Hepatocyte (in vitro differentiated cells): ENCODE measurements around the gene FER1L5. TPM values are rescaled to one million over a fixed set of nuclear protein-coding genes. Genes with fewer than 3 reads are reported as not detected.
A peak's percentile ranks its signal among the peaks of the same experiment; 100 is the strongest.

ENCODE experiments used
- DNase-seq: peaks from one replicate; pipeline ENCODE4 v3.0.0-alpha.2; 2016; ENCODE audit warnings: low spot score
- H2AFZ ChIP-seq: fragments of 200-600 bp; sonication (generic); 2 replicates; pipeline ENCODE4 v1.6.0; 2016; ENCODE audit warnings: antibody characterized with exemption, mild to moderate bottlenecking
- H3K27ac ChIP-seq: fragments of 200-600 bp; sonication (generic); 2 replicates; pipeline ENCODE4 v1.5.1; 2016; ENCODE audit warnings: mild to moderate bottlenecking
- H3K27me3 ChIP-seq: fragments of 200-600 bp; sonication (generic); 2 replicates; pipeline ENCODE4 v1.6.1; 2016
- H3K36me3 ChIP-seq: fragments of 200-600 bp; sonication (generic); replicated peaks from 2 replicates; pipeline ENCODE4 v1.5.1; 2016; ENCODE audit warnings: low read depth; ENCODE audit not compliant: insufficient read depth
- H3K4me1 ChIP-seq: fragments of 200-600 bp; sonication (generic); 2 replicates; pipeline ENCODE4 v1.5.1; 2016; ENCODE audit warnings: mild to moderate bottlenecking, moderate library complexity; ENCODE audit not compliant: insufficient read depth
- H3K4me2 ChIP-seq: fragments of 200-600 bp; sonication (generic); 2 replicates; pipeline ENCODE4 v1.6.0; 2016
- H3K4me3 ChIP-seq: fragments of 200-600 bp; sonication (generic); 2 replicates; pipeline ENCODE4 v1.5.1; 2016; ENCODE audit warnings: mild to moderate bottlenecking
- H3K79me2 ChIP-seq: fragments of 200-600 bp; sonication (generic); 2 replicates; pipeline ENCODE4 v1.6.0; 2017; ENCODE audit warnings: mild to moderate bottlenecking
- H3K9me2 ChIP-seq: fragments of 200-600 bp; sonication (generic); replicated peaks from 2 replicates; pipeline ENCODE4 v1.6.0; 2017; ENCODE audit warnings: mild to moderate bottlenecking; ENCODE audit not compliant: insufficient read depth
- H3K9me3 ChIP-seq: fragments of 200-600 bp; sonication (generic); 2 replicates; pipeline ENCODE4 v1.5.1; 2016; ENCODE audit warnings: low read depth, mild to moderate bottlenecking
- H4K20me1 ChIP-seq: fragments of 200-600 bp; sonication (generic); 2 replicates; pipeline ENCODE4 v1.6.0; 2016; ENCODE audit warnings: mild to moderate bottlenecking; ENCODE audit not compliant: insufficient read depth, poor library complexity, severe bottlenecking
- EZH2 ChIP-seq: fragments of 200-600 bp; sonication (generic); IDR thresholded peaks from 2 replicates; pipeline ENCODE4 v1.6.1; 2016; ENCODE audit warnings: antibody characterized with exemption, mild to moderate bottlenecking, borderline replicate concordance
- EZH2phosphoT487 ChIP-seq: fragments of 200-600 bp; sonication (generic); IDR thresholded peaks from one replicate; pipeline ENCODE4 v1.6.1; 2018; ENCODE audit warnings: antibody characterized with exemption, mild to moderate bottlenecking, low read depth, moderate library complexity; ENCODE audit not compliant: unreplicated experiment, severe bottlenecking
- WGBS: methylation state at CpG from one replicate; pipeline ENCODE4 v1.1.6; 2016; ENCODE audit warnings: low lambda C conversion rate; ENCODE audit errors: missing lambda C conversion rate; 5-methylcytosine and 5-hydroxymethylcytosine counted together
- polyA plus RNA-seq: library from polyadenylated mRNA; unstranded; fragments of >200 nt; fragmentation: Nextera tagmentation; extraction: Ambion mirVana; gene quantifications from 2 replicates; pipeline ENCODE4 v1.2.1, GENCODE V29; 2016
- total RNA-seq: library from RNA; depleted of rRNA; stranded (reverse); fragments of >200 nt; gene quantifications from 2 replicates; pipeline ENCODE4 v1.2.3, GENCODE V29; 2014
- TF ChIP-seq, protein P1 (sequence below): fragments of 200-600 bp; sonication (generic); IDR thresholded peaks from 2 replicates; pipeline ENCODE4 v1.5.1; 2016; ENCODE audit warnings: antibody characterized with exemption, mild to moderate bottlenecking; ENCODE audit not compliant: poor library complexity

FER1L5 gene
- total and polyA plus RNA-seq, 2 experiments from 2014 or later = 0.10 to 0.33 TPM

DNA sequence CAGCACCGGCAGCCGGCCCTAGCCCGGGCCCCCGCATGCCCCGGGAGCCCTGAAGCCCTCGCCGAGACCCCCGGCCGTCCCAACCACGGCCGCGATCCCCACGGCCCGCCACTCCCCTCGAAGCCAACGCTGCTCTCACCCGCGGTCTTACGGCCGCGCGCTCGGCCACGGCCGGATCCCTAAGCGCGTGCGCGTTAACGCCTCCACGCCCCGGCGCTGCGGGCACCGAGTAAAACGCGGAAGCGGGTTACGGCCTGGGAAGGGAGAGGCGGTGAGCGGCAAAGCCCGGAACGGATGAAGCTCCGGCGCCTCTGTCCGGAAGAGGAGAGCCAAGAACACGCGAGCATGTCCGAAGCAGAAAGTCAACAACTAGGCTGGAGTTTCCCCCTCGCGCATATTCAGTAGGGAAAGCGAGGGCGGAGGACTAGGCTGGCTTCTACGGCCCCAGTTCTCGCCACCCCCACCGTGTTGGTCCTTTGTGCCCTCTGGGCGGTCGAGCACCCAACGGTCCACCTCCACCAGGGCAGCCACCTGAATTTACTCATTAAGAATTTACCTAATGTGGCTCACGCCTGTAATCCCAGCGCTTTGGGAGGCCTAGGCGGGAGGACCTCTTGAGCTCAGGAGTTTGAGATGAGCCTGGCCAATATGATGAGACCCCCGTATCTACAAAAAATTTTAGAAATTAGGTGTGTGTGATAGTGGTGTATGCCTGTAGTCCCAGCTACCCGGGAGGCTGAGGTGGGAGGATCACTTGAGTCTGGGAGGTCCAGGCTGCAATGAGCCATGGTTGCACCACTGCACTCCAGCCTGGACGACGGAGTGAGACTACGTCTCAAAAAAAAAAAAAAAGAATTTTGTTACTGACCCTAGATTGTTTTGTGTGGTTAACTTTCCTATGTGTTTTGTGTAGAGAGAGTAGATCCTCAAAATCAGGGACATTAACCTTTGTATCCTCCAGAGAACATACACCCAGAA is 4.1 kb upstream of the FER1L5 start, which contains the start of gene KANSL3:
Gene KANSL3 (minus strand): TSS at position 169 of the 978 bp plus-strand sequence. CDS start 1,177 bp downstream, outside the sequence.
- no peaks in the 10 kb centered on the region for H3K36me3 ChIP-seq
- H2AFZ ChIP-seq = peak within 1 kb of the TSS; percentile 98
- peaks cover 13% of the 10 kb centered on the region for H3K4me1 ChIP-seq
- H3K4me2 ChIP-seq = peak within 1 kb of the TSS; percentile 87
- peak; percentile 97 for DNase-seq
- TF ChIP-seq EZH2phosphoT487 (no peak), EZH2 (no peak)
- H3K27me3 ChIP-seq = no peaks in the 10 kb centered on the region
- H3K79me2 ChIP-seq = peaks cover 44% of the 10 kb centered on the region
- no peaks in the 10 kb centered on the region for H3K9me3 ChIP-seq
- no peaks in the 10 kb centered on the region for H3K9me2 ChIP-seq
- H4K20me1 ChIP-seq = peaks cover 13% of the 10 kb centered on the region
- H3K27ac ChIP-seq = peak within 1 kb of the TSS; percentile 98
- peak within 1 kb of the TSS; percentile 92 for H3K4me3 ChIP-seq
- 11% methylated on average over 53 of the region's 67 CpGs for WGBS

DNA sequence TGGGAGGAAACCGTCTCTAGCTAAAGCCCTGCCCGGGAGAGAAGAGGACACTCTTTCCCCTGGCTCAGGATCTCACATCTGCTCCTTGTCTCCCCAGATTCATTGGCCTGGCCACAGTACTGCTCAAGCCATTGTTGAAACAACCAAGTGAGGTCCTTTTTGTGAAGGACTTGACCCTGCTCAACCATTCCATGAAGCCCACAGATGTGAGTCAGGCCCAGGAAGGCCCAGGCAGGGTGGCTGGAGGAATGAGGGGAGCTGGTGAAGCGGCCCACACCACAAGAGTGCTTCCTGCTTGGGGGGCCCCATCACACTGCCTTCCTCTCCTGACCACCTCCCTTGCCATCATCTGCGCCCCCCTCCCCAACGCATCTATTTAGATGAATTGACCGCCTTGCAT is 5.1 kb downstream of the FER1L5 start:
- H3K36me3 ChIP-seq = no peaks in the 10 kb centered on the region
- no peak overlapping the region for H3K27ac ChIP-seq
- no peaks in the 10 kb centered on the region for H3K79me2 ChIP-seq
- H3K4me1 ChIP-seq = no peaks in the 10 kb centered on the region
- H2AFZ ChIP-seq = no peak overlapping the region
- H3K4me3 ChIP-seq = no peak overlapping the region
- H3K9me3 ChIP-seq = no peaks in the 10 kb centered on the region
- WGBS = 94% methylated on average over 6 of the region's 6 CpGs
- no peaks in the 10 kb centered on the region for H3K9me2 ChIP-seq
- no peak overlapping the region for H3K4me2 ChIP-seq
- no peaks in the 10 kb centered on the region for H4K20me1 ChIP-seq
- H3K27me3 ChIP-seq = no peaks in the 10 kb centered on the region
- TF ChIP-seq, protein P1, sequence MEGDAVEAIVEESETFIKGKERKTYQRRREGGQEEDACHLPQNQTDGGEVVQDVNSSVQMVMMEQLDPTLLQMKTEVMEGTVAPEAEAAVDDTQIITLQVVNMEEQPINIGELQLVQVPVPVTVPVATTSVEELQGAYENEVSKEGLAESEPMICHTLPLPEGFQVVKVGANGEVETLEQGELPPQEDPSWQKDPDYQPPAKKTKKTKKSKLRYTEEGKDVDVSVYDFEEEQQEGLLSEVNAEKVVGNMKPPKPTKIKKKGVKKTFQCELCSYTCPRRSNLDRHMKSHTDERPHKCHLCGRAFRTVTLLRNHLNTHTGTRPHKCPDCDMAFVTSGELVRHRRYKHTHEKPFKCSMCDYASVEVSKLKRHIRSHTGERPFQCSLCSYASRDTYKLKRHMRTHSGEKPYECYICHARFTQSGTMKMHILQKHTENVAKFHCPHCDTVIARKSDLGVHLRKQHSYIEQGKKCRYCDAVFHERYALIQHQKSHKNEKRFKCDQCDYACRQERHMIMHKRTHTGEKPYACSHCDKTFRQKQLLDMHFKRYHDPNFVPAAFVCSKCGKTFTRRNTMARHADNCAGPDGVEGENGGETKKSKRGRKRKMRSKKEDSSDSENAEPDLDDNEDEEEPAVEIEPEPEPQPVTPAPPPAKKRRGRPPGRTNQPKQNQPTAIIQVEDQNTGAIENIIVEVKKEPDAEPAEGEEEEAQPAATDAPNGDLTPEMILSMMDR = no peak
- TF ChIP-seq EZH2phosphoT487 (no peak), EZH2 (no peak)
- no peak for DNase-seq

DNA sequence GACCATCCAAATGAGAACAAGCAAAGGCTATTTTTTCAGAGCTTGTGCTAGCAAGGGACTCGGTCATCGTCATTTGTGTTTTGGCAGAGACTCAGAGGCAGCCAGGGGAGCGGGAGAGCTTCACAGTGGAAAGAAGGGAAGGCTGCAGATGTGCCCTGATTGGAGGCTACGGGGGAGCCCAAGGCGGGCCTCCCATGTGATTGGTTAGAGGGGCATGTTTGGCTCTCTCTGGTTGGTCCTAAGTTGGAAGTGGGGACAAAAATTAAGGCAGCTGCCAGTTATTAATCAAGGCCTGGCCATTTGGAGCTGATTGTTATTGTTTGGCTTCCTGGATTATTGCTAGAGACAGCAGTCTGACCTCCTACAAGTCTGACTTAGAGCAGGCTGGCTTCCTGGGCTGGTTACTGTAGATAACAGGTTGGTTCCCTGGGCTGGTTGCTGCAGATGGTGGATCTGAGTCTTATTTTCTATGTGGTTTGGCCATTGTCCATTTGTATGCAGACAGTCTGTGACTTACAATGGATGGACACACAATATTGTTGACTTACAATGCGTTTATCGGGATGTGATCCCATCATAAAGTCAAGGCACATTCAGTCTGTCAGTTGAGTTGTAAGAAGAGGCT is 5.9 kb downstream of the FER1L5 start:
- Histone ChIP-seq H4K20me1 (no peaks in the 10 kb centered on the region), H3K79me2 (no peaks in the 10 kb centered on the region), H3K4me2 (no peak overlapping the region), H3K27me3 (no peaks in the 10 kb centered on the region), H3K9me3 (no peaks in the 10 kb centered on the region), H3K9me2 (no peaks in the 10 kb centered on the region), H3K4me3 (no peak overlapping the region), H2AFZ (no peak overlapping the region), H3K27ac (no peak overlapping the region), H3K4me1 (no peaks in the 10 kb centered on the region), H3K36me3 (no peaks in the 10 kb centered on the region)
- DNase-seq = no peak
- 96% methylated on average over 7 of the region's 7 CpGs for WGBS
- no peak for TF ChIP-seq EZH2phosphoT487
- TF ChIP-seq, protein P1 = no peak
- no peak for TF ChIP-seq EZH2
